GM10266 (cell line): Measurements from ENCODE around the gene DENND1A.
A peak's percentile ranks its signal among the peaks of the same experiment; 100 is the strongest.

Experiments used
- DNase-seq: peaks from one replicate; pipeline ENCODE4 v3.0.0; 2012; ENCODE audit errors: extremely low spot score
- CTCF ChIP-seq: IDR thresholded peaks from 2 replicates; pipeline ENCODE4 v1.5.1; 2012; ENCODE audit warnings: mild to moderate bottlenecking, low read depth; ENCODE audit not compliant: control insufficient read depth, insufficient read depth; ENCODE audit errors: missing control alignments

DENND1A gene

GRCh38 chr9:123927625-123928532, 2.0 kb downstream of the DENND1A start:
- DNase-seq, result peak; percentile 53

GRCh38 chr9:123926941-123927340, 3.0 kb downstream of the DENND1A start:
- no peak for TF ChIP-seq CTCF
- DNase-seq, result no peak

More at GRCh38 chr9:123927625-123928532, 2.0 kb downstream of the DENND1A start:
- no peak for TF ChIP-seq CTCF

DNA sequence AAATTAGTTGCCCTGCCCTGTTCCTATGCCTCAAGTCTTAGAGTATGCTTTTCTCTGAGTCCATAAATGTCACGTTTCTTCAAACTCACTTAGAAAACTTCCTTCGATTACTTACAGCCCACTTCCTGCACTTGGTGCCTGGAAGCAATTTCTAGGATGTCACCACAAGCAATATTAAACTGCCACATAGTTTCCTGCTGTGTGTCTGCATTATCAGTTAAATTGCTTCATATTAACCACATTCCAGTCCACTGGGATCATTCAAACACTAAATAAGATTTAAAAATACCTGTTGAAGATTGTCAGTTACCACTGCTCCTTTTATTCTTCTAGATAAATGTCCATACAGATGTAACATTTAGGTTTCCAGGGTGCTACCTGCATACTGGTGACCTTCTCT, 4.1 kb downstream of the DENND1A start:
- no peak for TF ChIP-seq CTCF
- no peak for DNase-seq

- no peak for TF ChIP-seq CTCF
- DNase-seq, result no peak
These were observed 4.8 kb downstream of the DENND1A start for GRCh38 chr9:123925161-123925560.

DNA sequence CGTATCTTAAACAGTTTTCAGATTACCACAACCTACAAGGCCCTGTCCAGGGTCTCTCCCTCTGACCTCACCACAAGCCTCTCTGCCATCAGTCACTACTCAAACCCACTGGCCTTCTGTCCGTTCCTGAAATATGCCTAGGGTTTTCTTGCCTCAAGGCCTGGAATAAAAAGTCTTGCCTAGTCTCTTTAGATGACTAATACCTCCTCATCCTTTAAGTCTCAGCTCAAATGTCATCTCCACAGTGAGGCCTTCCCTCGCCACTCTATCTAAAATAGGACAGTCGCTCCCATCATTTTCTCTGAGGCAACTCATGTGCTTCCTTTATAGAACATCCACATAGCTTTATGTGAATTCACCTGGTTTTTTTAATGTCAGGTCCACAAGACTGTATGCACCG, 5.2 kb downstream of the DENND1A start:
- no peak for DNase-seq
- no peak for TF ChIP-seq CTCF

DNA sequence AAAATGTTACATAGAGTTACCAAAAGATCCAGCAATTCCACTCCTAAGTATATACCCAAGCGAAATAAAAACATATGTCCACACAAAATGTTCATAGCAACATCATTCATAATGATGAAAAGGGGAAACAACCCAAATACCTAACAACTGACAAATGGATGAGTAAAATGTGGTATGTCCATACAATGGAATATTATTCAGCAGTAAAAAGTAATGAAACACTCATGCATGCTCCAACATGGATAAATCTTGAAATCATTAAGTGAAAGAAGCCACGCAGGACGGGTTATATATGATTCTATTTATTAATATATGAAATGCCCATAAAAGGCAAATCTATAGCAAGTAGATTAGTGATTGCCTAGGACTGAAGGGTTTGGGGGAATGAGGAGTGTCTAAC, 6.0 kb downstream of the DENND1A start:
- no peak for DNase-seq
- TF ChIP-seq CTCF, result no peak

DNA sequence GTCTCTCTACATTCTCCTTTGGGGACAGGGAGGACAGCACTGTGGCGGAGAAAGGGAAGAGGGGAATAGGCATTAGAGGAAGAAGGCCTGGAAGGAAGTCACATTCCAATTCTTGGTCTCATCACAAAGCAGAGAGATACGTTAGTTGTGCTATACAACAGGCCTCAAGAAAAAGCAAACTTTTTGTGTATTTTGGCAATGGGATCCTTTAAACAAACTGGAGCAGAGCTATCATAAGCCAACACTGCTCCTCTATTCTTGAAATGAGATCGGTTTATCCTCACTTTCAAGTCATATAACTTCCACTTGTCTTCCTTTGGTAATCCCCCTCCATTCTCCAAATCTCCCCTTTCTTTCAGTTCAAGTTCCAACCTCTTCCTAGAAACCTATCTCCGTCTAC, 6.5 kb downstream of the DENND1A start:
- no peak for DNase-seq

More for the DNA sequence above, 6.5 kb downstream of the DENND1A start:
- TF ChIP-seq CTCF, result no peak
